ENCODE measurements around the gene DCBLD2.

The DCBLD2 gene

GRCh38 chr3:98805571-98805970, 95.9 kb downstream of the DCBLD2 start:
- Mint-ChIP-seq H3K4me3 (no peak overlapping the region), H3K27ac (no peak overlapping the region), H3K9me3 (peaks cover 2% of the 10 kb centered on the region), H3K36me3 (no peaks in the 10 kb centered on the region), H3K4me1 (no peaks in the 10 kb centered on the region), H3K27me3 (no peaks in the 10 kb centered on the region)
- DNase-seq, result no peak
- CTCF ChIA-PET, result interaction anchor here (1.2 kb wide), 1 partner anchor 766 kb away, joined by 3 read pairs; no protein-coding TSS in a partner anchor

- DNase-seq, result no peak
- Mint-ChIP-seq H3K27ac (no peak overlapping the region), H3K4me3 (no peak overlapping the region)
Observed at GRCh38 chr3:98801043-98801747, 100.3 kb downstream of the DCBLD2 start.

GRCh38 chr3:98800401-98800800, 101.1 kb downstream of the DCBLD2 start:
- H3K27ac Mint-ChIP-seq, result no peak overlapping the region
- DNase-seq, result no peak

More at GRCh38 chr3:98801043-98801747, 100.3 kb downstream of the DCBLD2 start:
- Mint-ChIP-seq H3K4me1 (no peaks in the 10 kb centered on the region), H3K27me3 (no peaks in the 10 kb centered on the region), H3K36me3 (no peaks in the 10 kb centered on the region), H3K9me3 (peaks cover 2% of the 10 kb centered on the region)
- CTCF ChIA-PET, result no interaction called here

GRCh38 chr3:98799479-98799878, 102.0 kb downstream of the DCBLD2 start:
- Mint-ChIP-seq H3K27ac (no peak overlapping the region), H3K4me3 (no peak overlapping the region), H3K27me3 (no peaks in the 10 kb centered on the region), H3K9me3 (peaks cover 2% of the 10 kb centered on the region), H3K4me1 (no peaks in the 10 kb centered on the region), H3K36me3 (no peaks in the 10 kb centered on the region)
- CTCF ChIA-PET, result no interaction called here
- DNase-seq, result no peak

More at GRCh38 chr3:98800401-98800800, 101.1 kb downstream of the DCBLD2 start:
- CTCF ChIA-PET, result no interaction called here
- Mint-ChIP-seq H3K36me3 (no peaks in the 10 kb centered on the region), H3K27me3 (no peaks in the 10 kb centered on the region), H3K9me3 (peaks cover 2% of the 10 kb centered on the region), H3K4me1 (no peaks in the 10 kb centered on the region), H3K4me3 (no peak overlapping the region)

- H3K9me3 Mint-ChIP-seq, result peaks cover 2% of the 10 kb centered on the region
- no peak overlapping the region for H3K4me3 Mint-ChIP-seq
- H3K27me3 Mint-ChIP-seq, result no peaks in the 10 kb centered on the region
- no peaks in the 10 kb centered on the region for H3K36me3 Mint-ChIP-seq
- DNase-seq, result no peak
- no peaks in the 10 kb centered on the region for H3K4me1 Mint-ChIP-seq
- CTCF ChIA-PET, result no interaction called here
- no peak overlapping the region for H3K27ac Mint-ChIP-seq
Observed at GRCh38 chr3:98798820-98799219, 102.7 kb downstream of the DCBLD2 start.

- no peak for DNase-seq
- CTCF ChIA-PET, result no interaction called here
- Mint-ChIP-seq H3K4me3 (no peak overlapping the region), H3K27ac (no peak overlapping the region), H3K27me3 (no peaks in the 10 kb centered on the region), H3K9me3 (peaks cover 2% of the 10 kb centered on the region), H3K4me1 (no peaks in the 10 kb centered on the region), H3K36me3 (no peaks in the 10 kb centered on the region)
Observed at GRCh38 chr3:98797905-98798304, 103.6 kb downstream of the DCBLD2 start.

- no peaks in the 10 kb centered on the region for H3K4me1 Mint-ChIP-seq
- no peak overlapping the region for H3K27ac Mint-ChIP-seq
Observed at GRCh38 chr3:98796334-98796733, 105.2 kb downstream of the DCBLD2 start.

GRCh38 chr3:98793971-98794370, 107.5 kb downstream of the DCBLD2 start:
- no peaks in the 10 kb centered on the region for H3K36me3 Mint-ChIP-seq
- no peak for DNase-seq
- no peaks in the 10 kb centered on the region for H3K4me1 Mint-ChIP-seq
- no peak overlapping the region for H3K27ac Mint-ChIP-seq
- CTCF ChIA-PET, result interaction anchor here (0.8 kb wide), 1 partner anchor 192 kb away, joined by 3 read pairs; no protein-coding TSS in a partner anchor
- H3K27me3 Mint-ChIP-seq, result no peaks in the 10 kb centered on the region
- H3K4me3 Mint-ChIP-seq, result no peak overlapping the region
- H3K9me3 Mint-ChIP-seq, result no peaks in the 10 kb centered on the region

More at GRCh38 chr3:98796334-98796733, 105.2 kb downstream of the DCBLD2 start:
- no peaks in the 10 kb centered on the region for H3K9me3 Mint-ChIP-seq
- H3K4me3 Mint-ChIP-seq, result no peak overlapping the region
- CTCF ChIA-PET, result interaction anchor here (0.5 kb wide), 1 partner anchor 463 kb away, joined by 4 read pairs; no protein-coding TSS in a partner anchor
- H3K27me3 Mint-ChIP-seq, result no peaks in the 10 kb centered on the region
- H3K36me3 Mint-ChIP-seq, result no peaks in the 10 kb centered on the region
- no peak for DNase-seq

GRCh38 chr3:98791341-98792325, 109.9 kb downstream of the DCBLD2 start:
- no peak for DNase-seq
- no peak overlapping the region for H3K4me3 Mint-ChIP-seq
- peaks cover 6% of the 10 kb centered on the region for H3K27me3 Mint-ChIP-seq
- H3K4me1 Mint-ChIP-seq, result no peaks in the 10 kb centered on the region
- no peak overlapping the region for H3K27ac Mint-ChIP-seq
- H3K9me3 Mint-ChIP-seq, result no peaks in the 10 kb centered on the region
- no peaks in the 10 kb centered on the region for H3K36me3 Mint-ChIP-seq
- CTCF ChIA-PET, result interaction anchor here (1.2 to 1.3 kb wide), 2 partner anchors 25 to 194 kb away, joined by 3 to 4 read pairs; no protein-coding TSS in a partner anchor

GRCh38 chr3:98788651-98789050, 112.8 kb downstream of the DCBLD2 start:
- peaks cover 17% of the 10 kb centered on the region for H3K27me3 Mint-ChIP-seq
- H3K36me3 Mint-ChIP-seq, result no peaks in the 10 kb centered on the region
- DNase-seq, result no peak
- no peak overlapping the region for H3K4me3 Mint-ChIP-seq
- no peaks in the 10 kb centered on the region for H3K4me1 Mint-ChIP-seq
- CTCF ChIA-PET, result no interaction called here
- H3K9me3 Mint-ChIP-seq, result no peaks in the 10 kb centered on the region
- H3K27ac Mint-ChIP-seq, result no peak overlapping the region

GRCh38 chr3:98787181-98787580, 114.3 kb downstream of the DCBLD2 start:
- DNase-seq, result no peak
- peaks cover 17% of the 10 kb centered on the region for H3K27me3 Mint-ChIP-seq
- no peak overlapping the region for H3K27ac Mint-ChIP-seq
- no peak overlapping the region for H3K4me3 Mint-ChIP-seq
- CTCF ChIA-PET, result no interaction called here
- no peaks in the 10 kb centered on the region for H3K36me3 Mint-ChIP-seq
- no peaks in the 10 kb centered on the region for H3K9me3 Mint-ChIP-seq
- H3K4me1 Mint-ChIP-seq, result no peaks in the 10 kb centered on the region

GRCh38 chr3:98786364-98787006, 115.0 kb downstream of the DCBLD2 start:
- Mint-ChIP-seq H3K9me3 (no peaks in the 10 kb centered on the region), H3K4me3 (no peak overlapping the region), H3K4me1 (no peaks in the 10 kb centered on the region), H3K27ac (no peak overlapping the region), H3K27me3 (peaks cover 17% of the 10 kb centered on the region), H3K36me3 (no peaks in the 10 kb centered on the region)
- no peak for DNase-seq
- CTCF ChIA-PET, result no interaction called here

- no peaks in the 10 kb centered on the region for H3K9me3 Mint-ChIP-seq
- H3K27ac Mint-ChIP-seq, result no peak overlapping the region
- no peaks in the 10 kb centered on the region for H3K36me3 Mint-ChIP-seq
- CTCF ChIA-PET, result no interaction called here
- DNase-seq, result no peak
- H3K4me3 Mint-ChIP-seq, result no peak overlapping the region
- H3K4me1 Mint-ChIP-seq, result no peaks in the 10 kb centered on the region
- peaks cover 17% of the 10 kb centered on the region for H3K27me3 Mint-ChIP-seq
Observed at GRCh38 chr3:98784666-98785600, 116.6 kb downstream of the DCBLD2 start.
